Lower leg skin (tissue), 4 donors: Measurements from ENCODE around the gene KCNT2. TPM values are rescaled to one million over a fixed set of nuclear protein-coding genes. Genes with fewer than 3 reads are reported as not detected.

Experiments
- DNase-seq, 2 donors: peaks; one replicate each; pipeline ENCODE4 v3.0.0-alpha.2; 2019; ENCODE audit warnings: low spot score in 2 of 2
- H3K4me3 ChIP-seq: fragments of 200-600 bp; sonication (generic); 2 replicates; pipeline ENCODE4 v1.5.1; 2017; ENCODE audit warnings: mild to moderate bottlenecking, low read depth; ENCODE audit not compliant: poor library complexity, severe bottlenecking
- POLR2A ChIP-seq, 2 donors: fragments of 450-650 bp; IDR thresholded peaks; one replicate each; pipeline ENCODE4 v1.6.1; 2016 to 2017; ENCODE audit warnings: antibody characterized with exemption in 2 of 2, mild to moderate bottlenecking in 1 of 2, moderate library complexity in 1 of 2
- WGBS, 2 donors: methylation state at CpG; one replicate each; pipeline ENCODE4 v1.1.5; 2018; 5-methylcytosine and 5-hydroxymethylcytosine counted together
- intact Hi-C: fragments of 100-400 bp; cut with DNase I; formaldehyde crosslinking; loops from one replicate; pipeline ENCODE4 v1.15.0; 2023; ENCODE audit warnings: low total_unique reads
- total RNA-seq, 4 donors: library from RNA; depleted of rRNA; stranded (reverse); fragments of >200 nt; gene quantifications; one replicate each; pipeline ENCODE4 v1.1.0, GENCODE V29; 2016
- TF ChIP-seq, protein P1 (sequence below), 3 donors: fragments of 450-650 bp; IDR thresholded peaks; one replicate each; pipeline ENCODE4 v1.5.1; 2016; ENCODE audit warnings: antibody characterized with exemption in 3 of 3, mild to moderate bottlenecking in 3 of 3, moderate library complexity in 2 of 3

KCNT2 gene
- total RNA-seq, 4 donors from 2014 or later = 0.34 to 0.97 (median 0.79) TPM

DNA sequence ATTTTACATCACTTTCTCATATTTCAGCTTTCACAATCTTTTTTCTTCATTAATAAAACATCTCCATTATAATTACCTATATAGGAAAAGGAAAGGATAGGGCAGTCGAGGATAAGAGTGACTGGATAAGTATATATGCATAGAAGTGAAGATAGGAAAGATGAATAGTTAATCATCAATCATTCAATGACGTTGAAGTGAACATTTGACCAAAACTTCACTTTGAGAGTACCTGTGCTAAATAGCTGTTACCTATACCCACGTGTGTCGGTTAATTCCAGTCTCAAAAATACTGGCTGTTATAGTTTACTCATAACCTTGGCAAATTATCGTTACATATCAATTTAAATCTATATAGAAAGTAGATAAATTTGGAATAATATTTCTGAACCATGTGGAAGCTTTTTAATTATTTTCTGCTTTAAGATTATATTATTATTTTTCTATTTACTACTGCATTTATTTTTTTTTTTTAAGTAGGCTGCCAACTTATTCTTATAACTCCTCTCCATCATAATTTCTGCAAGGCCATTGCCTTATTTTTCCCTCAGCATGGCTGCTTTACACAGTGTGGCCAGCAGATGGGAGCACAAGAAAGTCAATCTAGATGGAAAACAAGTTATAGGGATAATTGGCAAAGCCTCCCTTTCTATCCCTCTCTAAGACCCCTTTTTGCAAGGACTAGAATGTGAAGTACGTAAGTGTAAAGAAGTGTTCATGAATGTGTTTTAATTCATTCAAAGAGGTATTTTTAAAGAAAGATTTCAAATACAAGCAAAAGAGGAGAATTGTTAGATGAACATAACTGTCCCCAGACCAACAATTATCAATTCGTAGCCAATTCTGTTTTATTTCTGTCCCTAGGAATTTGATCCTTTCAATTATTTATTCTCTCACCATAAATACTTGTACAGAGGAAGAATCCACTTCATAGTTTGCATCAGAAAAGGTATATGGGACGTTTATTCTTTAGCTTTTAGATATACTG lies 290.4 kb downstream of the KCNT2 start:
- intact Hi-C loops = no loop called here
- TF ChIP-seq POLR2A (IDR thresholded peaks at IDR 0.05) = no peak
- TF ChIP-seq, protein P1, sequence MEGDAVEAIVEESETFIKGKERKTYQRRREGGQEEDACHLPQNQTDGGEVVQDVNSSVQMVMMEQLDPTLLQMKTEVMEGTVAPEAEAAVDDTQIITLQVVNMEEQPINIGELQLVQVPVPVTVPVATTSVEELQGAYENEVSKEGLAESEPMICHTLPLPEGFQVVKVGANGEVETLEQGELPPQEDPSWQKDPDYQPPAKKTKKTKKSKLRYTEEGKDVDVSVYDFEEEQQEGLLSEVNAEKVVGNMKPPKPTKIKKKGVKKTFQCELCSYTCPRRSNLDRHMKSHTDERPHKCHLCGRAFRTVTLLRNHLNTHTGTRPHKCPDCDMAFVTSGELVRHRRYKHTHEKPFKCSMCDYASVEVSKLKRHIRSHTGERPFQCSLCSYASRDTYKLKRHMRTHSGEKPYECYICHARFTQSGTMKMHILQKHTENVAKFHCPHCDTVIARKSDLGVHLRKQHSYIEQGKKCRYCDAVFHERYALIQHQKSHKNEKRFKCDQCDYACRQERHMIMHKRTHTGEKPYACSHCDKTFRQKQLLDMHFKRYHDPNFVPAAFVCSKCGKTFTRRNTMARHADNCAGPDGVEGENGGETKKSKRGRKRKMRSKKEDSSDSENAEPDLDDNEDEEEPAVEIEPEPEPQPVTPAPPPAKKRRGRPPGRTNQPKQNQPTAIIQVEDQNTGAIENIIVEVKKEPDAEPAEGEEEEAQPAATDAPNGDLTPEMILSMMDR (IDR thresholded peaks at IDR 0.05) = no peak
- no peak overlapping the region for H3K4me3 ChIP-seq
- WGBS, 2 donors = 80% methylated on average over 8 of the region's 8 CpGs
- DNase-seq = no peak

GRCh38 chr1:196312739-196313138 lies 295.5 kb downstream of the KCNT2 start:
- 94 to 96% methylated on average over 1 of the region's 1 CpG for WGBS, 2 donors
- intact Hi-C loops = no loop called here
- DNase-seq = no peak
- TF ChIP-seq POLR2A (IDR thresholded peaks at IDR 0.05) = no peak
- TF ChIP-seq, protein P1 (IDR thresholded peaks at IDR 0.05) = no peak
- no peak overlapping the region for H3K4me3 ChIP-seq

- H3K4me3 ChIP-seq = no peak overlapping the region
- intact Hi-C loops = no loop called here
- WGBS, 2 donors = 34 to 55% methylated on average over 1 of the region's 1 CpG
- no peak for TF ChIP-seq POLR2A (IDR thresholded peaks at IDR 0.05)
- TF ChIP-seq, protein P1 (IDR thresholded peaks at IDR 0.05) = no peak
- no peak for DNase-seq
These were observed 298.9 kb downstream of the KCNT2 start for GRCh38 chr1:196309386-196309785.

GRCh38 chr1:196308176-196308575 lies 300.1 kb downstream of the KCNT2 start:
- intact Hi-C loops = no loop called here
- H3K4me3 ChIP-seq = no peak overlapping the region
- 81 to 92% methylated on average over 1 of the region's 1 CpG for WGBS, 2 donors
- DNase-seq = no peak
- TF ChIP-seq, protein P1 (IDR thresholded peaks at IDR 0.05) = no peak
- TF ChIP-seq POLR2A (IDR thresholded peaks at IDR 0.05) = no peak

- intact Hi-C loops = no loop called here
- TF ChIP-seq, protein P1 (IDR thresholded peaks at IDR 0.05) = no peak
- no peak for TF ChIP-seq POLR2A (IDR thresholded peaks at IDR 0.05)
- H3K4me3 ChIP-seq = no peak overlapping the region
- 75 to 79% methylated on average over 2 of the region's 2 CpGs for WGBS, 2 donors
- DNase-seq = no peak
These were observed 301.8 kb downstream of the KCNT2 start for GRCh38 chr1:196306421-196306820.
